Measurements from ENCODE around the gene NDST1. TPM values are rescaled to one million over a fixed set of nuclear protein-coding genes. Genes with fewer than 3 reads are reported as not detected.

NDST1 gene
- total and polyA plus RNA-seq, 2 of the 8 experiments (the other 6 are each of a cell fraction or from before 2014, with no cell fraction given): 27.0 to 72.0 TPM

GRCh38 chr5:150481972-150482406, 25.9 kb upstream of the NDST1 start:
- no peak overlapping the region for H3K14ac ChIP-seq (ENCODE audit: insufficient read length)
- H2BK5ac ChIP-seq (ENCODE audit: low read depth, low read length): no peak overlapping the region
- H2BK15ac ChIP-seq (ENCODE audit: low read length): peak overlapping the region; percentile 75; the same call in 1 of the 2 replicates
- WGBS, 2 experiments (ENCODE audit: extremely low coverage in 1 of 2, insufficient coverage in 1 of 2, insufficient read length in 1 of 2, insufficient replicate concordance in 2 of 2, low coverage in 1 of 2, low lambda C conversion rate in 2 of 2, missing lambda C conversion rate in 1 of 2): 93% methylated on average over 6 of the region's 6 CpGs; no CpG with 5 or more reads in 1 of the 2 experiments
- H2BK120ac ChIP-seq (replicated peaks; ENCODE audit: low read depth, low read length): no peak overlapping the region
- TF ChIP-seq TEAD4 (IDR thresholded peaks at IDR 0.05; ENCODE audit: low read depth, low read length) (no peak), BRCA1 (IDR thresholded peaks at IDR 0.05; ENCODE audit: low read depth, low read length) (no peak), CTBP2 (IDR thresholded peaks at IDR 0.05; ENCODE audit: borderline replicate concordance, insufficient read depth, insufficient read length, low read length) (no peak), HDAC6 (IDR thresholded peaks at IDR 0.05; ENCODE audit: low read depth, low read length) (no peak)
- TF ChIP-seq, protein P1, sequence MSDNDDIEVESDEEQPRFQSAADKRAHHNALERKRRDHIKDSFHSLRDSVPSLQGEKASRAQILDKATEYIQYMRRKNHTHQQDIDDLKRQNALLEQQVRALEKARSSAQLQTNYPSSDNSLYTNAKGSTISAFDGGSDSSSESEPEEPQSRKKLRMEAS (IDR thresholded peaks at IDR 0.05): no peak
- H4K91ac ChIP-seq (replicated peaks; ENCODE audit: insufficient read length, low read length): peak overlapping the region; percentile 76
- no peak overlapping the region for H3K4me2 ChIP-seq (ENCODE audit: insufficient read depth in 1 of 2, low read depth in 2 of 2, low read length in 2 of 2)
- H3K23me2 ChIP-seq (ENCODE audit: low read depth, low read length): peaks cover 3% of the 10 kb centered on the region; the same call in 1 of the 2 replicates
- no peak overlapping the region for H3K4me3 ChIP-seq (ENCODE audit: extremely low read depth in 1 of 4, insufficient read depth in 2 of 4, low read depth in 3 of 4, low read length in 4 of 4)
- H3K27ac ChIP-seq (ENCODE audit: low read depth, low read length): no peak overlapping the region
- H3K4me1 ChIP-seq (replicated peaks in 1 of 4; ENCODE audit: control insufficient read depth in 3 of 4, insufficient read depth in 4 of 4, low read length in 3 of 4): peaks cover 0 to 19% (median 11%) of the 10 kb centered on the region in 4 experiments; a peak in 5 of 7 replicates
- DNase-seq (ENCODE audit: low read depth in 1 of 2, low spot score in 2 of 2) (no peak), FAIRE-seq (no peak)
- H3K36me3 ChIP-seq (ENCODE audit: control insufficient read depth in 2 of 4, insufficient read depth in 4 of 4, low read length in 3 of 4): no peaks in the 10 kb centered on the region
- ChIA-PET POLR2A (ENCODE audit: partially characterized antibody) (interaction anchor here (1.1 to 12.0 kb wide), 8 partner anchors 8 to 32 kb away, joined by 3 to 122 read pairs (median 6); partner anchors contain the start of gene RPS14), CTCF (ENCODE audit: partially characterized antibody) (interaction anchor here (0.6 to 30.8 kb wide), 8 partner anchors 8 to 111 kb away, joined by 3 to 571 read pairs (median 6); partner anchors contain the start of gene NDST1)
- H4K5ac ChIP-seq (ENCODE audit: insufficient read length, low read depth, low read length): no peak overlapping the region
- peaks cover under 1% of the 10 kb centered on the region; the same call in 1 of the 2 replicates for H3K79me1 ChIP-seq (ENCODE audit: low read depth, low read length)
- no peak overlapping the region for H3K4ac ChIP-seq (replicated peaks; ENCODE audit: insufficient read length, low read depth, low read length)
- no peak overlapping the region for H3K9ac ChIP-seq (replicated peaks in 1 of 4; ENCODE audit: extremely low read depth in 1 of 4, low read depth in 3 of 4, low read length in 3 of 4)
- no peaks in the 10 kb centered on the region for H3K27me3 ChIP-seq (replicated peaks in 1 of 4; ENCODE audit: control insufficient read depth in 3 of 4, extremely low read depth in 1 of 4, insufficient read depth in 3 of 4, low read length in 3 of 4)
- H3K18ac ChIP-seq (ENCODE audit: extremely low read depth, low read length): no peak overlapping the region
- no peak overlapping the region for H2AFZ ChIP-seq (ENCODE audit: low read length)
- no peak overlapping the region for H3K56ac ChIP-seq (replicated peaks; ENCODE audit: insufficient read length, low read depth, low read length)
- peaks cover 0 to 2% of the 10 kb centered on the region in 2 experiments; a peak in 2 of 4 replicates for H3K79me2 ChIP-seq (ENCODE audit: control insufficient read depth in 1 of 2, insufficient read depth in 2 of 2, low read length in 2 of 2)
- no peaks in the 10 kb centered on the region for H4K20me1 ChIP-seq (replicated peaks in 1 of 2; ENCODE audit: control insufficient read depth in 1 of 2, insufficient read depth in 2 of 2, low read length in 2 of 2)
- H2BK20ac ChIP-seq (ENCODE audit: low read length): 0 out of 2 replicates have a peak overlapping the region, but pooled peaks have one; percentile 23
- H3K23ac ChIP-seq (ENCODE audit: insufficient read length): no peak overlapping the region
- no peak overlapping the region for H2AK5ac ChIP-seq (ENCODE audit: low read depth, low read length)
- no peaks in the 10 kb centered on the region for H3K9me3 ChIP-seq (ENCODE audit: insufficient read depth in 2 of 2, low read depth in 1 of 2, low read length in 1 of 2)
- peak overlapping the region; percentile 53; the same call in 1 of the 2 replicates for H2BK12ac ChIP-seq (ENCODE audit: low read depth, low read length)
- no peak overlapping the region for H4K8ac ChIP-seq (ENCODE audit: extremely low read depth, insufficient read depth, low read length)
